HG03066 (cell line): ENCODE data around the gene BORCS6.

Experiments
- ATAC-seq: cut with Tn5 transposase; IDR thresholded peaks from one replicate; pipeline ENCODE4 v1.9.1; 2021; ENCODE audit warnings: low read depth; ENCODE audit not compliant: unreplicated experiment

BORCS6 gene

GRCh38 chr17:8143581-8144400 lies 46.2 kb downstream of the BORCS6 start:
- ATAC-seq = no peak

GRCh38 chr17:8142887-8143580 lies 46.9 kb downstream of the BORCS6 start:
- ATAC-seq = no peak

- no peak for ATAC-seq
Measured at GRCh38 chr17:8142158-8142886, 47.7 kb downstream of the BORCS6 start.

GRCh38 chr17:8141741-8142140 lies 48.2 kb downstream of the BORCS6 start:
- ATAC-seq = no peak

GRCh38 chr17:8141045-8141444 lies 48.9 kb downstream of the BORCS6 start:
- no peak for ATAC-seq

- no peak for ATAC-seq
Measured at GRCh38 chr17:8140065-8141029, 49.6 kb downstream of the BORCS6 start.

- ATAC-seq = peak; percentile 82
Measured at GRCh38 chr17:8138672-8139371, 51.2 kb downstream of the BORCS6 start.

GRCh38 chr17:8138374-8138671 lies 51.7 kb downstream of the BORCS6 start:
- ATAC-seq = peak; percentile 5
